Spleen (tissue), 7 donors: Measurements from ENCODE around the gene KIFC3.

Experiments used
- POLR2A ChIP-seq, 3 donors: fragments of 450-650 bp; IDR thresholded peaks; one replicate each; pipeline ENCODE4 v1.5.1; 2017; ENCODE audit warnings: antibody characterized with exemption in 3 of 3, mild to moderate bottlenecking in 1 of 3
- POLR2AphosphoS5 ChIP-seq, 3 donors: sonication (generic); formaldehyde crosslinking; IDR thresholded peaks; one replicate each; pipeline ENCODE4 v1.5.1; 2017; ENCODE audit warnings: antibody characterized with exemption in 3 of 3
- TF ChIP-seq, protein P1 (sequence below), 11 experiments: fragments of 200-600 bp in 7 of 11; fragments of 450-650 bp in 4 of 11; sonication (generic) in 4 of 11; IDR thresholded peaks in 8 of 11; conservative IDR thresholded peaks in 3 of 11; 1 replicate in 7 of 11; 2 replicates in 4 of 11; pipeline versions ENCODE4 v1.4.0 to v1.8.0; 2016 to 2021; ENCODE audit warnings: antibody characterized with exemption in 11 of 11, inconsistent platforms in 4 of 11, mild to moderate bottlenecking in 1 of 11
- donor health status: DM: no; HTN: no; CAD: no; lungs with moderate emphysema.
- donor health status: DM: no; HTN: no; CAD: no.
- donor health status: DM: no; HTN: no; CAD: no.

GRCh38 chr16:57755726-57756423 lies 46.4 kb downstream of the KIFC3 start:
- TF ChIP-seq, protein P1, sequence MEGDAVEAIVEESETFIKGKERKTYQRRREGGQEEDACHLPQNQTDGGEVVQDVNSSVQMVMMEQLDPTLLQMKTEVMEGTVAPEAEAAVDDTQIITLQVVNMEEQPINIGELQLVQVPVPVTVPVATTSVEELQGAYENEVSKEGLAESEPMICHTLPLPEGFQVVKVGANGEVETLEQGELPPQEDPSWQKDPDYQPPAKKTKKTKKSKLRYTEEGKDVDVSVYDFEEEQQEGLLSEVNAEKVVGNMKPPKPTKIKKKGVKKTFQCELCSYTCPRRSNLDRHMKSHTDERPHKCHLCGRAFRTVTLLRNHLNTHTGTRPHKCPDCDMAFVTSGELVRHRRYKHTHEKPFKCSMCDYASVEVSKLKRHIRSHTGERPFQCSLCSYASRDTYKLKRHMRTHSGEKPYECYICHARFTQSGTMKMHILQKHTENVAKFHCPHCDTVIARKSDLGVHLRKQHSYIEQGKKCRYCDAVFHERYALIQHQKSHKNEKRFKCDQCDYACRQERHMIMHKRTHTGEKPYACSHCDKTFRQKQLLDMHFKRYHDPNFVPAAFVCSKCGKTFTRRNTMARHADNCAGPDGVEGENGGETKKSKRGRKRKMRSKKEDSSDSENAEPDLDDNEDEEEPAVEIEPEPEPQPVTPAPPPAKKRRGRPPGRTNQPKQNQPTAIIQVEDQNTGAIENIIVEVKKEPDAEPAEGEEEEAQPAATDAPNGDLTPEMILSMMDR (IDR thresholded peaks at IDR 0.05 in 8 of 11, conservative IDR thresholded peaks at IDR 0.05 in 3 of 11), result no peak
- TF ChIP-seq POLR2AphosphoS5 (IDR thresholded peaks at IDR 0.05) (no peak), POLR2A (IDR thresholded peaks at IDR 0.05) (no peak)
